Activated naive CD8-positive, alpha-beta T cell (primary cell): ENCODE results near the gene COX20.

Experiments
- H3K27ac Mint-ChIP-seq: one replicate; pipeline ENCODE4 v1.8.0; 2021; ENCODE audit warnings: mixed read lengths
- H3K27me3 Mint-ChIP-seq: one replicate; pipeline ENCODE4 v1.8.0; 2021; ENCODE audit warnings: mixed read lengths
- H3K36me3 Mint-ChIP-seq: one replicate; pipeline ENCODE4 v1.8.0; 2021; ENCODE audit warnings: mixed read lengths
- H3K4me1 Mint-ChIP-seq: one replicate; pipeline ENCODE4 v1.8.0; 2021; ENCODE audit warnings: low read depth, mixed read lengths
- H3K4me3 Mint-ChIP-seq: one replicate; pipeline ENCODE4 v1.8.0; 2021; ENCODE audit warnings: mild to moderate bottlenecking, mixed read lengths
- H3K9me3 Mint-ChIP-seq: one replicate; pipeline ENCODE4 v1.8.0; 2021; ENCODE audit warnings: low read depth, mixed read lengths

COX20 gene

GRCh38 chr1:244868484-244869363 lies 33.3 kb downstream of the COX20 start:
- H3K4me1 Mint-ChIP-seq = peaks cover 21% of the 10 kb centered on the region
- no peaks in the 10 kb centered on the region for H3K9me3 Mint-ChIP-seq
- no peak overlapping the region for H3K27ac Mint-ChIP-seq
- H3K4me3 Mint-ChIP-seq = no peak overlapping the region
- H3K27me3 Mint-ChIP-seq = no peaks in the 10 kb centered on the region
- no peaks in the 10 kb centered on the region for H3K36me3 Mint-ChIP-seq

GRCh38 chr1:244869364-244869827 lies 33.9 kb downstream of the COX20 start:
- no peaks in the 10 kb centered on the region for H3K27me3 Mint-ChIP-seq
- no peaks in the 10 kb centered on the region for H3K9me3 Mint-ChIP-seq
- no peaks in the 10 kb centered on the region for H3K36me3 Mint-ChIP-seq
- peaks cover 21% of the 10 kb centered on the region for H3K4me1 Mint-ChIP-seq
- H3K27ac Mint-ChIP-seq = no peak overlapping the region
- no peak overlapping the region for H3K4me3 Mint-ChIP-seq

DNA sequence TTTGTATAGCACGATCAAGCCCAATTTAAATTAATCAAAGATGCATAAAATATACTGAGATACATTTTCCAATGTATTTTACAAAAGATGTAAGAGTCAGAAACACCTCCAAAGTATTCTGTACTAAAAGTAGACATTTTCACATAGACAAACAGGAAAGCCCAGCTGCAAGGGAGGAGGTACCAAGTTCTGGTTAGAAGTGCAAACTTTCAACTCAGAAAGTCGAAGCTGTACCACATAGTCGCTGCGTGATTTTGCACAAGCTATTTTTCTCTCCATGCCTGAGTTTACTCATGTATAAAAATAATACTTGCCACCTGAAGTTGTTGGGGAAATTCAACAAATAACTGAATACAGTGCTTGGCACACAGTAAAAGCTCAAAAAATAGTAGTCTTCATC lies 34.5 kb downstream of the COX20 start:
- no peaks in the 10 kb centered on the region for H3K36me3 Mint-ChIP-seq
- H3K27ac Mint-ChIP-seq = no peak overlapping the region
- no peaks in the 10 kb centered on the region for H3K27me3 Mint-ChIP-seq
- no peaks in the 10 kb centered on the region for H3K9me3 Mint-ChIP-seq
- H3K4me3 Mint-ChIP-seq = no peak overlapping the region
- H3K4me1 Mint-ChIP-seq = peaks cover 19% of the 10 kb centered on the region

DNA sequence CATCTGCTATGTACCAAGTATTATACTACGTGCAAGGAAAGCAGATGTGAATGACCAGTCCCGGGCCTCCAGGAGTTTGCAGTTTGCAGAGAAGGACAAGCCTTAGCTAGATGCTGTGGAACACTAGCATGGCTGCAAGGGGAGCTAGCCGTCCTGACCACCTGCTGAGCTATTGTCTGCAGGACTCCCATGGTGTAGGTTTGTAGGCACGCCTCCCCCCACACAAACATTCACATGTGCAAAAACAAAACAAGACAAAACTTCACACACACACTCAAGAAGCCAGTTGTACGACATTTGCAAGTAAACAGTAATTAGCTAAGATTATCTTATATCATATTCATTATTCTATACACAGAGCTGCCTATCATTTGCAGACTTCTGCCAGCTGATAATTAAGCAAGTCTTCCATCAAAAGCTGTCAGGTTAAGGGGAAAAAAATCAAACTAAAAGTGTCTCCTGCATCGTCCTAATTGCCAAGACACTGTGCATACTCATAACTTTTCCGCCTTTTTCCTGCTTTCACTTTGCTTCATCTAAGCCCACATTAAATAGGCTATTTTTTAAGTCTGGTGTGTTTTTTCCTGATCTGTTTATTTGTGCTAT lies 39.6 kb downstream of the COX20 start:
- no peaks in the 10 kb centered on the region for H3K4me1 Mint-ChIP-seq

DNA sequence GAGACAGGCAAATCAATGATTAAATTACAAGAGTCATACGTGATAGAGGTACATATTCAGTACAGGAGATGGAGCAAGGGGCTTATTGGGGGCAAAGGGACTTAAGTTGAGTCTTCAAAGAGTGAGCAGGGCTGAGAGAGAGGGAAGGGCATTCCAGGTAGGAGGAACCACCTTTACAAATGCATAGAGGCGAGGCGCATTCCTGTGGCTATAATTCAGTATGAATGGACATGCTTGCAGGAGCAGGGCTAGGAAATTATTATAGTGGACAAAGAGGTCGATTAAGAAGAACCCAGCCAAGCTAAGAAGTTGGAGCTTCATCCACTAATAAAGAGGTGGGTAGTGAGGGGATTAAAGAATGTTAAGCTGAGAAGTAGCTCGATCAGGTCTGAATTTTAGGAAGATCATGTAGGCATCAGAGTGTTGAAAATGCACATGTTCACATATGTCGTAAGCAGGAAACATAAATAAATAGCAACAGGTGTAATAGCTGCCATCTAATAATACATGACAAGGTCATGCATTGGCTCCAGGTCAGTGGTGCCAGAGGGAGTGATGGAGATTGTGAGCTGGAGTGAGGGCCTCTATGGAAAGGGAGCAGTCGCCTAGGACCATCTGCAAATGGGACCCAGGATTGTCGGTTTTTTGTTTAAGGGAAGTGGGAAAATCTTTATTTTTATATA lies 40.9 kb downstream of the COX20 start:
- Mint-ChIP-seq H3K27me3 (no peaks in the 10 kb centered on the region), H3K27ac (no peak overlapping the region), H3K36me3 (no peaks in the 10 kb centered on the region), H3K4me3 (no peak overlapping the region), H3K4me1 (no peaks in the 10 kb centered on the region), H3K9me3 (no peaks in the 10 kb centered on the region)

More for the DNA sequence above, 39.6 kb downstream of the COX20 start:
- Mint-ChIP-seq H3K27me3 (no peaks in the 10 kb centered on the region), H3K27ac (no peak overlapping the region), H3K4me3 (no peak overlapping the region), H3K36me3 (no peaks in the 10 kb centered on the region), H3K9me3 (no peaks in the 10 kb centered on the region)

DNA sequence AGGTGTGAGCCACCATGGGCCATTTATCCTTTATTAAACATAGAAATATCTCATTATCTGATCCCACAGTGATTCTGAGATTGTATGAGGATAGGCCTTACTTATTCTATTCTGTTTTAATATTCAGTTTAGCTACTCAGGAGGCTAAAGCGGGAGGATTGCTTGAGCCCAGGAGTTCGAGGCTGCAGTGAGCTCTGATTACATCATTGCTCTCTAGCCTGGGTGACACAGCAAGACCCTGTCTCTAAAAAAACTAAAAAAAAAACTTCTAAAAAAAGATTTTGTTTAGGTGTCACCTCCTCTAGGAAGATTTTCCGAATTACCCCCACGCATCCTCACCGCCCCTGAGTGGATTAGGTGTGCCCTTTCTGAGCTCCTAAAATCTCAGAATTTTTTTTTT lies 43.2 kb downstream of the COX20 start:
- Mint-ChIP-seq H3K4me1 (no peaks in the 10 kb centered on the region), H3K27me3 (no peaks in the 10 kb centered on the region), H3K36me3 (no peaks in the 10 kb centered on the region), H3K9me3 (no peaks in the 10 kb centered on the region), H3K27ac (no peak overlapping the region), H3K4me3 (no peak overlapping the region)

GRCh38 chr1:244881552-244882280 lies 46.3 kb downstream of the COX20 start:
- no peaks in the 10 kb centered on the region for H3K27me3 Mint-ChIP-seq

GRCh38 chr1:244887281-244887680 lies 51.8 kb downstream of the COX20 start:
- H3K4me1 Mint-ChIP-seq = no peaks in the 10 kb centered on the region
- no peak overlapping the region for H3K4me3 Mint-ChIP-seq
- no peaks in the 10 kb centered on the region for H3K36me3 Mint-ChIP-seq
- no peak overlapping the region for H3K27ac Mint-ChIP-seq
- H3K9me3 Mint-ChIP-seq = no peaks in the 10 kb centered on the region
- H3K27me3 Mint-ChIP-seq = no peaks in the 10 kb centered on the region

More at GRCh38 chr1:244881552-244882280, 46.3 kb downstream of the COX20 start:
- no peaks in the 10 kb centered on the region for H3K4me1 Mint-ChIP-seq
- no peaks in the 10 kb centered on the region for H3K36me3 Mint-ChIP-seq
- H3K4me3 Mint-ChIP-seq = no peak overlapping the region
- no peaks in the 10 kb centered on the region for H3K9me3 Mint-ChIP-seq
- H3K27ac Mint-ChIP-seq = no peak overlapping the region

GRCh38 chr1:244893836-244894235 lies 58.4 kb downstream of the COX20 start:
- Mint-ChIP-seq H3K27ac (no peak overlapping the region), H3K36me3 (no peaks in the 10 kb centered on the region), H3K9me3 (no peaks in the 10 kb centered on the region), H3K27me3 (no peaks in the 10 kb centered on the region), H3K4me3 (no peak overlapping the region), H3K4me1 (no peaks in the 10 kb centered on the region)
